Mammary epithelial cell (primary cell): Measurements from ENCODE around the gene KCNN2.

Source experiments
- EZH2 ChIP-seq: IDR thresholded peaks from 2 replicates; pipeline ENCODE4 v1.6.1; 2012; ENCODE audit warnings: low read length, inconsistent platforms, borderline replicate concordance
- TF ChIP-seq, protein P1 (sequence below), 2 donors: IDR thresholded peaks in 1 of 2; conservative IDR thresholded peaks in 1 of 2; 2 replicates each; pipeline ENCODE4 v1.5.1; 2011 to 2012; ENCODE audit warnings: inconsistent platforms in 2 of 2, low read length in 2 of 2, mild to moderate bottlenecking in 2 of 2, control low read depth in 1 of 2, low read depth in 1 of 2; ENCODE audit not compliant: insufficient read depth in 1 of 2; ENCODE audit errors: extremely low read depth in 1 of 2

DNA sequence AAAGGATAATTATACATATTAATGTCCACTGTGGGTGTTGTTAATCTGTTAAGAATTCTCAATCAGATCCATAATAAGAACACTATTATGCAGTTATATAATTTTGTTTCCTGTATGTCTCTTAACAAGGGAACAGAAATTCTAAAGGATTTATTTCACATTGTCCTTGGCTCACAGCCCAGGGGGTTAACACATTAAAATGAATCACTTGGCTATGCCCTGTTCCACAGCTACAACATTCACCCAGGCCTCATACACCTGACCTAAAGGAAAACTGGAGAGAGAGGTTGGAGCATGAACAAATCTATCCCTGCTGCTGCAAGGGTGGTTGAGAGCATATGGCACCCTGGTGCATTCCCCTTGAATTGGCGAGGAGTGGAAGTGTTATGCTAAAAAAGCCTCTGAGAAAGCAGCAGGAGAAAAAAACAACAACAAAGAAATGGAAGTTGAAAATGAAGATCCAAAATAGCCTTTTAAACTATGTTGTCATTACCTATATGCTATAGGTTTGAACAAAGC lies 116.0 kb downstream of the KCNN2 start:
- TF ChIP-seq, protein P1, sequence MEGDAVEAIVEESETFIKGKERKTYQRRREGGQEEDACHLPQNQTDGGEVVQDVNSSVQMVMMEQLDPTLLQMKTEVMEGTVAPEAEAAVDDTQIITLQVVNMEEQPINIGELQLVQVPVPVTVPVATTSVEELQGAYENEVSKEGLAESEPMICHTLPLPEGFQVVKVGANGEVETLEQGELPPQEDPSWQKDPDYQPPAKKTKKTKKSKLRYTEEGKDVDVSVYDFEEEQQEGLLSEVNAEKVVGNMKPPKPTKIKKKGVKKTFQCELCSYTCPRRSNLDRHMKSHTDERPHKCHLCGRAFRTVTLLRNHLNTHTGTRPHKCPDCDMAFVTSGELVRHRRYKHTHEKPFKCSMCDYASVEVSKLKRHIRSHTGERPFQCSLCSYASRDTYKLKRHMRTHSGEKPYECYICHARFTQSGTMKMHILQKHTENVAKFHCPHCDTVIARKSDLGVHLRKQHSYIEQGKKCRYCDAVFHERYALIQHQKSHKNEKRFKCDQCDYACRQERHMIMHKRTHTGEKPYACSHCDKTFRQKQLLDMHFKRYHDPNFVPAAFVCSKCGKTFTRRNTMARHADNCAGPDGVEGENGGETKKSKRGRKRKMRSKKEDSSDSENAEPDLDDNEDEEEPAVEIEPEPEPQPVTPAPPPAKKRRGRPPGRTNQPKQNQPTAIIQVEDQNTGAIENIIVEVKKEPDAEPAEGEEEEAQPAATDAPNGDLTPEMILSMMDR (conservative IDR thresholded peaks at IDR 0.05 in 1 of 2, IDR thresholded peaks at IDR 0.05 in 1 of 2; ENCODE audit: extremely low read depth in 1 of 2, insufficient read depth in 1 of 2, low read depth in 1 of 2, low read length in 2 of 2), result no peak
- no peak for TF ChIP-seq EZH2
